ENCODE data around the gene ZNF83. TPM values are rescaled to one million over a fixed set of nuclear protein-coding genes. Genes with fewer than 3 reads are reported as not detected.
"Not testable (repeated sequence)": the region's sequence is repeated elsewhere in the genome, so short reads cannot be mapped to it uniquely, and the experiment has no call there.

The ZNF83 gene
- total RNA-seq, 2 donors from 2014 or later = 30.7 to 46.2 TPM

GRCh38 chr19:52635786-52636570 is 2.2 kb downstream of the ZNF83 start:
- Histone ChIP-seq H3K4me1 (peaks cover 20% of the 10 kb centered on the region), H3K27ac (no peak overlapping the region), H3K36me3 (replicated peaks in 1 of 2; ENCODE audit: insufficient read depth in 1 of 2, low read depth in 2 of 2) (no peaks in the 10 kb centered on the region), H3K4me3 (no peak overlapping the region), H3K9me3 (no peaks in the 10 kb centered on the region), H3K27me3 (no peaks in the 10 kb centered on the region)
- intact Hi-C loops (cut with DNase I) = no loop called here
- TF ChIP-seq POLR2A (IDR thresholded peaks at IDR 0.05) (no peak), CTCF (IDR thresholded peaks at IDR 0.05) (no peak)
- ATAC-seq (no peak), DNase-seq (no peak)
- 86 to 90% methylated on average over 11 of the region's 11 CpGs for WGBS, 2 donors

- H3K27me3 ChIP-seq; DNase-seq; H3K27ac ChIP-seq; H3K36me3 ChIP-seq (replicated peaks in 1 of 2; ENCODE audit: insufficient read depth in 1 of 2, low read depth in 2 of 2); H3K4me1 ChIP-seq; ATAC-seq; H3K4me3 ChIP-seq; H3K9me3 ChIP-seq; intact Hi-C loops (cut with DNase I): not testable (repeated sequence)
- 74 to 96% methylated on average over 3 of the region's 3 CpGs for WGBS, 2 donors
Observed at GRCh38 chr19:52627441-52627840, 10.7 kb downstream of the ZNF83 start.

GRCh38 chr19:52626915-52627314 is 11.2 kb downstream of the ZNF83 start:
- intact Hi-C loops (cut with DNase I) = no loop called here
- no peak for ATAC-seq
- no peak overlapping the region for H3K4me3 ChIP-seq
- no peak for TF ChIP-seq POLR2A (IDR thresholded peaks at IDR 0.05)
- no peak for TF ChIP-seq CTCF (IDR thresholded peaks at IDR 0.05)
- H3K4me1 ChIP-seq = no peaks in the 10 kb centered on the region
- no peak for DNase-seq
- H3K36me3 ChIP-seq (replicated peaks in 1 of 2; ENCODE audit: insufficient read depth in 1 of 2, low read depth in 2 of 2) = peaks cover 0 to 5% of the 10 kb centered on the region in 2 donors
- H3K27ac ChIP-seq = no peak overlapping the region
- no peaks in the 10 kb centered on the region for H3K27me3 ChIP-seq
- H3K9me3 ChIP-seq = no peaks in the 10 kb centered on the region
- WGBS, 2 donors = 80 to 86% methylated on average over 5 of the region's 5 CpGs

- H3K27me3 ChIP-seq = no peaks in the 10 kb centered on the region
- DNase-seq = no peak
- H3K27ac ChIP-seq = no peak overlapping the region
- H3K4me1 ChIP-seq = no peaks in the 10 kb centered on the region
- TF ChIP-seq CTCF (IDR thresholded peaks at IDR 0.05) = no peak
- no peak for TF ChIP-seq POLR2A (IDR thresholded peaks at IDR 0.05)
- H3K36me3 ChIP-seq (replicated peaks in 1 of 2; ENCODE audit: insufficient read depth in 1 of 2, low read depth in 2 of 2) = peaks cover 2 to 5% of the 10 kb centered on the region in 2 donors
- ATAC-seq = no peak
- 47 to 71% methylated on average over 2 of the region's 2 CpGs for WGBS, 2 donors
- H3K4me3 ChIP-seq = no peak overlapping the region
- no peaks in the 10 kb centered on the region for H3K9me3 ChIP-seq
- intact Hi-C loops (cut with DNase I) = no loop called here
Observed at GRCh38 chr19:52622261-52622660, 15.9 kb downstream of the ZNF83 start.

GRCh38 chr19:52621376-52621775 is 16.8 kb downstream of the ZNF83 start:
- no peak overlapping the region for H3K27ac ChIP-seq
- TF ChIP-seq POLR2A (IDR thresholded peaks at IDR 0.05) = no peak
- no peak for TF ChIP-seq CTCF (IDR thresholded peaks at IDR 0.05)
- WGBS, 2 donors = 91% methylated on average over 3 of the region's 3 CpGs
- H3K4me3 ChIP-seq = no peak overlapping the region
- H3K27me3 ChIP-seq = no peaks in the 10 kb centered on the region
- no peak for ATAC-seq
- intact Hi-C loops (cut with DNase I) = no loop called here
- H3K4me1 ChIP-seq = no peaks in the 10 kb centered on the region
- H3K36me3 ChIP-seq (replicated peaks in 1 of 2; ENCODE audit: insufficient read depth in 1 of 2, low read depth in 2 of 2) = peaks cover 2 to 3% of the 10 kb centered on the region in 2 donors
- no peak for DNase-seq
- H3K9me3 ChIP-seq = peaks cover 0 to 3% (median 0%) of the 10 kb centered on the region in 3 donors
